Mesendoderm (in vitro differentiated cells): ENCODE results near the gene TAPBPL.
"Not testable (repeated sequence)": the region's sequence is repeated elsewhere in the genome, so short reads cannot be mapped to it uniquely, and the experiment has no call there.

Experiments
- DNase-seq: peaks from one replicate; pipeline ENCODE4 v3.0.0; 2013
- H2AK5ac ChIP-seq: 2 replicates; pipeline ENCODE4 v1.6.1; 2013; ENCODE audit warnings: low read length, inconsistent platforms
- H2BK120ac ChIP-seq: 2 replicates; pipeline ENCODE4 v1.6.1; 2013; ENCODE audit warnings: low read depth, mild to moderate bottlenecking, low read length, moderate library complexity, mixed read lengths
- H2BK15ac ChIP-seq: replicated peaks from 2 replicates; pipeline ENCODE4 v1.6.1; 2013; ENCODE audit warnings: low read depth, mild to moderate bottlenecking, moderate library complexity
- H2BK5ac ChIP-seq: 2 replicates; pipeline ENCODE4 v1.6.1; 2013; ENCODE audit warnings: low read length, inconsistent platforms
- H3K18ac ChIP-seq: 2 replicates; pipeline ENCODE4 v1.6.1; 2013; ENCODE audit warnings: mild to moderate bottlenecking, low read length, mixed read lengths
- H3K23ac ChIP-seq: one replicate; pipeline ENCODE4 v1.6.1; 2013; ENCODE audit warnings: low read length
- H3K27ac ChIP-seq: 2 replicates; pipeline ENCODE4 v1.5.1; 2013; ENCODE audit warnings: low read depth, mild to moderate bottlenecking, inconsistent platforms, low read length, moderate library complexity
- H3K27me3 ChIP-seq: 2 replicates; pipeline ENCODE4 v1.6.1; 2013; ENCODE audit warnings: low read length, control low read depth, mild to moderate bottlenecking, inconsistent platforms; ENCODE audit not compliant: insufficient read depth, poor library complexity
- H3K36me3 ChIP-seq: 2 replicates; pipeline ENCODE4 v1.6.1; 2013; ENCODE audit warnings: low read length, inconsistent platforms; ENCODE audit not compliant: control insufficient read depth, insufficient read depth
- H3K4ac ChIP-seq: one replicate; pipeline ENCODE4 v1.6.1; 2013; ENCODE audit warnings: low read depth, mild to moderate bottlenecking, low read length, moderate library complexity
- H3K4me1 ChIP-seq: 2 replicates; pipeline ENCODE4 v1.6.1; 2013; ENCODE audit warnings: low read depth, low read length, inconsistent platforms; ENCODE audit not compliant: control insufficient read depth
- H3K4me2 ChIP-seq: 2 replicates; pipeline ENCODE4 v1.6.1; 2013; ENCODE audit warnings: low read length
- H3K4me3 ChIP-seq: 2 replicates; pipeline ENCODE4 v1.5.1; 2013; ENCODE audit warnings: mild to moderate bottlenecking, low read length
- H3K56ac ChIP-seq: one replicate; pipeline ENCODE4 v1.6.1; 2013; ENCODE audit warnings: low read length
- H3K79me1 ChIP-seq: 2 replicates; pipeline ENCODE4 v1.6.1; 2013; ENCODE audit warnings: low read length, inconsistent platforms
- H3K79me2 ChIP-seq: 2 replicates; pipeline ENCODE4 v1.6.1; 2013; ENCODE audit warnings: mild to moderate bottlenecking, low read length; ENCODE audit not compliant: control insufficient read depth, insufficient read depth
- H3K9ac ChIP-seq: 2 replicates; pipeline ENCODE4 v1.6.1; 2013; ENCODE audit warnings: low read length, inconsistent platforms
- H4K5ac ChIP-seq: one replicate; pipeline ENCODE4 v1.6.1; 2013; ENCODE audit warnings: low read length
- H4K8ac ChIP-seq: one replicate; pipeline ENCODE4 v1.6.1; 2013; ENCODE audit warnings: low read depth, mild to moderate bottlenecking, control low read depth, low read length, moderate library complexity
- WGBS: extraction: QIAGEN DNeasy Blood & Tissue Kit; methylation state at CpG from one replicate; pipeline ENCODE4 v1.1.7; 2013; ENCODE audit warnings: low lambda C conversion rate, missing lambda C conversion rate; ENCODE audit not compliant: insufficient coverage; ENCODE audit errors: extremely low coverage; 5-methylcytosine and 5-hydroxymethylcytosine counted together

Gene TAPBPL

GRCh38 chr12:6478416-6478815 is 26.6 kb downstream of the TAPBPL start:
- H3K56ac ChIP-seq: no peak overlapping the region
- H3K27ac ChIP-seq: no peak overlapping the region
- no peaks in the 10 kb centered on the region for H3K36me3 ChIP-seq
- no peak overlapping the region for H2BK5ac ChIP-seq
- H4K8ac ChIP-seq: no peak overlapping the region
- no peak overlapping the region for H3K18ac ChIP-seq
- no peak overlapping the region for H3K9ac ChIP-seq
- no CpG with 5 or more reads among the region's 20 CpGs for WGBS
- H4K5ac ChIP-seq: no peak overlapping the region
- no peak overlapping the region for H2AK5ac ChIP-seq
- no peak overlapping the region for H3K4ac ChIP-seq
- no peaks in the 10 kb centered on the region for H3K79me1 ChIP-seq
- no peak overlapping the region for H2BK15ac ChIP-seq
- no peak overlapping the region for H2BK120ac ChIP-seq
- H3K4me2 ChIP-seq: no peak overlapping the region
- no peak overlapping the region for H3K23ac ChIP-seq
- H3K27me3 ChIP-seq: no peaks in the 10 kb centered on the region
- no peaks in the 10 kb centered on the region for H3K4me1 ChIP-seq
- no peak overlapping the region for H3K4me3 ChIP-seq
- DNase-seq: no peak
- no peaks in the 10 kb centered on the region for H3K79me2 ChIP-seq

- H3K79me2 ChIP-seq: peaks cover 9% of the 10 kb centered on the region
- no peaks in the 10 kb centered on the region for H3K36me3 ChIP-seq
- peaks cover 11% of the 10 kb centered on the region for H3K79me1 ChIP-seq
- no peak overlapping the region for H4K8ac ChIP-seq
- H3K27me3 ChIP-seq: no peaks in the 10 kb centered on the region
- no peak overlapping the region for H3K4ac ChIP-seq
- peaks cover 4% of the 10 kb centered on the region for H3K4me1 ChIP-seq
- H2BK15ac ChIP-seq: no peak overlapping the region
- H3K56ac ChIP-seq: no peak overlapping the region
- H4K5ac ChIP-seq: no peak overlapping the region
- H3K23ac ChIP-seq: no peak overlapping the region
- no peak overlapping the region for H3K9ac ChIP-seq
- no peak overlapping the region for H3K4me2 ChIP-seq
- WGBS: no CpG with 5 or more reads among the region's 1 CpG
- no peak overlapping the region for H2BK5ac ChIP-seq
- no peak overlapping the region for H3K27ac ChIP-seq
- no peak overlapping the region for H2BK120ac ChIP-seq
- no peak overlapping the region for H2AK5ac ChIP-seq
- no peak overlapping the region for H3K18ac ChIP-seq
- no peak for DNase-seq
- no peak overlapping the region for H3K4me3 ChIP-seq
Measured at GRCh38 chr12:6488240-6488639, 36.4 kb downstream of the TAPBPL start.

- no peak for DNase-seq
- no peak overlapping the region for H3K4me3 ChIP-seq
- no peak overlapping the region for H3K9ac ChIP-seq
- no peak overlapping the region for H3K27ac ChIP-seq
- H2BK15ac ChIP-seq: no peak overlapping the region
- H2BK120ac ChIP-seq: no peak overlapping the region
- no CpG with 5 or more reads among the region's 4 CpGs for WGBS
- H2BK5ac ChIP-seq: no peak overlapping the region
- no peak overlapping the region for H3K23ac ChIP-seq
- no peaks in the 10 kb centered on the region for H3K36me3 ChIP-seq
- H4K5ac ChIP-seq: no peak overlapping the region
- peaks cover 11% of the 10 kb centered on the region for H3K79me1 ChIP-seq
- no peak overlapping the region for H3K56ac ChIP-seq
- H3K27me3 ChIP-seq: no peaks in the 10 kb centered on the region
- peaks cover 4% of the 10 kb centered on the region for H3K4me1 ChIP-seq
- no peak overlapping the region for H3K18ac ChIP-seq
- H3K4ac ChIP-seq: no peak overlapping the region
- H3K4me2 ChIP-seq: no peak overlapping the region
- peaks cover 9% of the 10 kb centered on the region for H3K79me2 ChIP-seq
- no peak overlapping the region for H2AK5ac ChIP-seq
- no peak overlapping the region for H4K8ac ChIP-seq
Measured at GRCh38 chr12:6489449-6489848, 37.6 kb downstream of the TAPBPL start.

- H3K4me3 ChIP-seq, H2BK120ac ChIP-seq, H3K36me3 ChIP-seq, H3K23ac ChIP-seq, H3K56ac ChIP-seq, H3K4me2 ChIP-seq, H3K4me1 ChIP-seq, H3K27me3 ChIP-seq, H3K27ac ChIP-seq, H2BK5ac ChIP-seq, H4K5ac ChIP-seq, H3K4ac ChIP-seq, DNase-seq, H2BK15ac ChIP-seq, H3K9ac ChIP-seq, H2AK5ac ChIP-seq, H4K8ac ChIP-seq, H3K18ac ChIP-seq: not testable (repeated sequence)
- Histone ChIP-seq H3K79me2 (peaks cover 16% of the 10 kb centered on the region), H3K79me1 (peaks cover 15% of the 10 kb centered on the region)
- WGBS: no CpG with 5 or more reads among the region's 1 CpG
Measured at GRCh38 chr12:6490673-6491072, 38.8 kb downstream of the TAPBPL start.

GRCh38 chr12:6492838-6493496 is 41.1 kb downstream of the TAPBPL start, which contains the start of gene MRPL51:
TSS of gene MRPL51 (minus strand) at chr12:6493262. CDS start at chr12:6493136, 126 bp downstream.
- Histone ChIP-seq H3K79me2 (peaks cover 22% of the 10 kb centered on the region), H2BK5ac (peak within 1 kb of the TSS; percentile 93), H3K27me3 (no peaks in the 10 kb centered on the region), H2BK120ac (no peak within 1 kb of the TSS), H3K4me1 (peaks cover 7% of the 10 kb centered on the region), H3K56ac (peak within 1 kb of the TSS; percentile 100), H2BK15ac (no peak within 1 kb of the TSS), H4K8ac (peak within 1 kb of the TSS; percentile 41), H3K4me3 (peak within 1 kb of the TSS; percentile 99), H4K5ac (peak within 1 kb of the TSS; percentile 100), H3K23ac (no peak within 1 kb of the TSS), H3K79me1 (peaks cover 18% of the 10 kb centered on the region), H2AK5ac (peak within 1 kb of the TSS; percentile 94), H3K9ac (peak within 1 kb of the TSS; percentile 100), H3K4ac (peak within 1 kb of the TSS; percentile 78), H3K4me2 (peak within 1 kb of the TSS; percentile 100), H3K36me3 (peaks cover 3% of the 10 kb centered on the region), H3K27ac (peak within 1 kb of the TSS; percentile 90), H3K18ac (peak within 1 kb of the TSS; percentile 63)
- no CpG with 5 or more reads among the region's 39 CpGs for whole genome bisulfite sequencing
- peak; percentile 98 for DNase-seq
